ENCODE measurements around the gene SLC44A1.

DNA sequence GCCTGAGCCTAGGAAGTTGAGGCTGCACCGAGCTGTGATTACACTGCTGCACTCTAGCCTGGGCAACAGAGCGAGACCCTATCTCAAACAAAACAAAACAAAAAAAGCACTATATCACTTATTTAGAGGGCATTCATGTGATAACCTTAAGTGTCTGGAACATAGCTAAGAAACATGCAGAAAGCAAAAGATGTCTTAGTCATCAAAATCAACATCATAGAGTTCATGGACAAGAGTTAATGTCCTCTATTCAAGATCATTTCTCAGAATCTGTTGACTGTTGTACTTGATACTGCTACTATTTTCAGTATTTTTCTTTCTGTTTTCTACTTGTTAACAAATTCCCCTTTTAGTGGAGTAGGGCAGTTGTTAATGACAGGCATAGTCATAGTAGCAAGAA lies 228.8 kb downstream of the SLC44A1 start:
- TF ChIP-seq EP300 (IDR thresholded peaks at IDR 0.05) = no peak
- TF ChIP-seq, protein P1, sequence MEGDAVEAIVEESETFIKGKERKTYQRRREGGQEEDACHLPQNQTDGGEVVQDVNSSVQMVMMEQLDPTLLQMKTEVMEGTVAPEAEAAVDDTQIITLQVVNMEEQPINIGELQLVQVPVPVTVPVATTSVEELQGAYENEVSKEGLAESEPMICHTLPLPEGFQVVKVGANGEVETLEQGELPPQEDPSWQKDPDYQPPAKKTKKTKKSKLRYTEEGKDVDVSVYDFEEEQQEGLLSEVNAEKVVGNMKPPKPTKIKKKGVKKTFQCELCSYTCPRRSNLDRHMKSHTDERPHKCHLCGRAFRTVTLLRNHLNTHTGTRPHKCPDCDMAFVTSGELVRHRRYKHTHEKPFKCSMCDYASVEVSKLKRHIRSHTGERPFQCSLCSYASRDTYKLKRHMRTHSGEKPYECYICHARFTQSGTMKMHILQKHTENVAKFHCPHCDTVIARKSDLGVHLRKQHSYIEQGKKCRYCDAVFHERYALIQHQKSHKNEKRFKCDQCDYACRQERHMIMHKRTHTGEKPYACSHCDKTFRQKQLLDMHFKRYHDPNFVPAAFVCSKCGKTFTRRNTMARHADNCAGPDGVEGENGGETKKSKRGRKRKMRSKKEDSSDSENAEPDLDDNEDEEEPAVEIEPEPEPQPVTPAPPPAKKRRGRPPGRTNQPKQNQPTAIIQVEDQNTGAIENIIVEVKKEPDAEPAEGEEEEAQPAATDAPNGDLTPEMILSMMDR (IDR thresholded peaks at IDR 0.05) = no peak

Measured in upper lobe of left lung (tissue), 4 donors.